Measurements from ENCODE around the gene IRX4. TPM values are rescaled to one million over a fixed set of nuclear protein-coding genes. Genes with fewer than 3 reads are reported as not detected.

IRX4 gene
- total and polyA plus RNA-seq, 2 of the 4 experiments (the other 2 are of a cell fraction), result not detected

GRCh38 chr5:1919750-1920149 is 37.0 kb upstream of the IRX4 start:
- Histone ChIP-seq H4K91ac (ENCODE audit: insufficient read depth, low read depth, low read length) (no peak overlapping the region), H4K8ac (ENCODE audit: low read depth in 2 of 2, low read length in 2 of 2) (no peak overlapping the region), H2BK5ac (ENCODE audit: low read depth, low read length, poor library complexity, severe bottlenecking) (no peak overlapping the region), H3K36me3 (ENCODE audit: control insufficient read depth, insufficient read depth, low read length) (no peaks in the 10 kb centered on the region), H3K14ac (replicated peaks; ENCODE audit: low read depth, low read length) (no peak overlapping the region), H2AK5ac (ENCODE audit: low read depth, low read length) (no peak overlapping the region), H3K4me1 (ENCODE audit: control insufficient read depth, insufficient read depth, low read length) (no peaks in the 10 kb centered on the region), H4K5ac (ENCODE audit: low read depth, low read length) (no peak overlapping the region), H2BK15ac (ENCODE audit: low read depth, low read length) (no peak overlapping the region), H3K9me3 (ENCODE audit: control insufficient read depth, insufficient read depth, low read length) (no peaks in the 10 kb centered on the region), H3K4me3 (ENCODE audit: insufficient read depth, low read depth, low read length) (no peak overlapping the region), H4K20me1 (ENCODE audit: insufficient read depth, low read length) (no peaks in the 10 kb centered on the region), H3K27ac (ENCODE audit: insufficient read depth, low read length) (no peak overlapping the region), H3K9me1 (ENCODE audit: insufficient read depth, low read length) (no peaks in the 10 kb centered on the region), H3K79me1 (ENCODE audit: low read depth in 1 of 2, low read length in 2 of 2) (no peaks in the 10 kb centered on the region), H3K18ac (ENCODE audit: low read depth, low read length) (no peak overlapping the region), H3K27me3 (ENCODE audit: control insufficient read depth, insufficient read depth, low read length) (no peaks in the 10 kb centered on the region), H2AK9ac (replicated peaks; ENCODE audit: low read depth, low read length, poor library complexity) (no peak overlapping the region), H3K56ac (ENCODE audit: extremely low read depth, insufficient read depth, low read length) (no peak overlapping the region), H2BK120ac (ENCODE audit: low read depth, low read length) (no peak overlapping the region), H3K23ac (ENCODE audit: low read depth, low read length) (no peak overlapping the region), H3K9ac (ENCODE audit: low read depth, low read length) (no peak overlapping the region), H3K4me2 (ENCODE audit: low read depth, low read length) (no peak overlapping the region), H2AFZ (replicated peaks; ENCODE audit: low read length, poor library complexity) (no peak overlapping the region), H3K4ac (ENCODE audit: low read depth, low read length) (no peak overlapping the region), H2BK20ac (ENCODE audit: low read depth, low read length) (no peak overlapping the region)
- POLR2A ChIA-PET (ENCODE audit: unreplicated experiment), result no interaction called here
- TF ChIP-seq USF2 (IDR thresholded peaks at IDR 0.05; ENCODE audit: low read depth, low read length), result no peak
- no peak for TF ChIP-seq NFE2L2 (IDR thresholded peaks at IDR 0.05; ENCODE audit: low read depth, low read length)
- TF ChIP-seq MAZ (IDR thresholded peaks at IDR 0.05; ENCODE audit: borderline replicate concordance, low read depth, low read length), result no peak
- no peak for TF ChIP-seq SMC3 (IDR thresholded peaks at IDR 0.05; ENCODE audit: low read depth, low read length)
- in situ Hi-C loops (cut with MboI; ENCODE audit: low sequenced_read_pairs), result no loop called here
- 80% methylated on average over 1 of the region's 6 CpGs; no CpG with 5 or more reads in 1 of the 2 experiments for WGBS, 2 experiments (ENCODE audit: extremely low coverage in 2 of 2, insufficient read length in 1 of 2)
- no TSS peak for BruUV-seq (replicated peaks)
- no peak for DNase-seq
- dilution Hi-C loops (cut with HindIII; ENCODE audit: low sequenced_read_pairs, unreplicated experiment), result no loop called here
- intact Hi-C loops (cut with micrococcal nuclease), result no loop called here
- CTCF ChIA-PET, result interaction anchor here (0.5 kb wide), 1 partner anchor 14 kb away, joined by 3 read pairs; no protein-coding TSS in a partner anchor
- ATAC-seq (ENCODE audit: low read depth), result no peak
